Activated T-helper 1 cell treated with anti-CD3 and anti-CD28 coated beads, Interleukin-12 subunit alpha, Interleukin-12 subunit beta, Interleukin-2, Interleukin-4 antibody, amounts not matched to agents 30 ng/mL and 10 ng/mL and 1 ng/mL, durations not matched to agents 14 hours and 24 hours and 36 hours (primary cell): ENCODE measurements around the gene ZC3H12A. TPM values are rescaled to one million over a fixed set of nuclear protein-coding genes. Genes with fewer than 3 reads are reported as not detected.

Source experiments
- DNase-seq: peaks from one replicate; pipeline ENCODE4 v3.0.0; 2021; ENCODE audit warnings: low spot score
- H3K27ac Mint-ChIP-seq: one replicate; pipeline ENCODE4 v1.8.0; 2021; ENCODE audit warnings: mild to moderate bottlenecking, mixed read lengths
- H3K27me3 Mint-ChIP-seq: one replicate; pipeline ENCODE4 v1.8.0; 2022; ENCODE audit warnings: mild to moderate bottlenecking, moderate library complexity, mixed read lengths; ENCODE audit not compliant: insufficient read depth
- H3K36me3 Mint-ChIP-seq: one replicate; pipeline ENCODE4 v1.8.0; 2021; ENCODE audit warnings: low read depth, mixed read lengths
- H3K4me1 Mint-ChIP-seq: one replicate; pipeline ENCODE4 v1.8.0; 2021; ENCODE audit warnings: low read depth, mixed read lengths
- H3K4me3 Mint-ChIP-seq: one replicate; pipeline ENCODE4 v1.8.0; 2021; ENCODE audit warnings: mild to moderate bottlenecking, moderate library complexity, mixed read lengths
- H3K9me3 Mint-ChIP-seq: one replicate; pipeline ENCODE4 v1.8.0; 2021; ENCODE audit warnings: mixed read lengths
- intact Hi-C: fragments of 100-400 bp; cut with micrococcal nuclease; formaldehyde crosslinking; loops from one replicate; pipeline ENCODE4 v1.15.1; 2024
- total RNA-seq: library from RNA; stranded (reverse); gene quantifications from 2 replicates; pipeline ENCODE4 v1.2.3, GENCODE V29; 2022

Gene ZC3H12A
- total RNA-seq, 1 donor from 2014 or later = 44.0 TPM

GRCh38 chr1:37441490-37441889, 32.9 kb upstream of the ZC3H12A start:
- H3K4me1 Mint-ChIP-seq = no peaks in the 10 kb centered on the region
- DNase-seq = no peak
- peaks cover 27% of the 10 kb centered on the region for H3K27me3 Mint-ChIP-seq
- no peak overlapping the region for H3K4me3 Mint-ChIP-seq
- no peaks in the 10 kb centered on the region for H3K36me3 Mint-ChIP-seq
- no peak overlapping the region for H3K27ac Mint-ChIP-seq
- intact Hi-C loops = no loop called here
- H3K9me3 Mint-ChIP-seq = no peaks in the 10 kb centered on the region

- Mint-ChIP-seq H3K4me1 (no peaks in the 10 kb centered on the region), H3K36me3 (no peaks in the 10 kb centered on the region), H3K27ac (no peak overlapping the region), H3K27me3 (peaks cover 28% of the 10 kb centered on the region), H3K4me3 (no peak overlapping the region), H3K9me3 (no peaks in the 10 kb centered on the region)
- DNase-seq = no peak
- intact Hi-C loops = no loop called here
Observed at GRCh38 chr1:37442139-37442538, 32.2 kb upstream of the ZC3H12A start.

- Mint-ChIP-seq H3K27ac (no peak overlapping the region), H3K4me3 (no peak overlapping the region), H3K4me1 (no peaks in the 10 kb centered on the region), H3K36me3 (no peaks in the 10 kb centered on the region), H3K27me3 (peaks cover 28% of the 10 kb centered on the region), H3K9me3 (no peaks in the 10 kb centered on the region)
- intact Hi-C loops = no loop called here
- DNase-seq = no peak
Observed at GRCh38 chr1:37442644-37443043, 31.7 kb upstream of the ZC3H12A start.

- intact Hi-C loops = no loop called here
- H3K27ac Mint-ChIP-seq = no peak overlapping the region
- H3K27me3 Mint-ChIP-seq = peaks cover 25% of the 10 kb centered on the region
- DNase-seq = no peak
- no peak overlapping the region for H3K4me3 Mint-ChIP-seq
- no peaks in the 10 kb centered on the region for H3K9me3 Mint-ChIP-seq
- no peaks in the 10 kb centered on the region for H3K36me3 Mint-ChIP-seq
- no peaks in the 10 kb centered on the region for H3K4me1 Mint-ChIP-seq
Observed at GRCh38 chr1:37446874-37447273, 27.5 kb upstream of the ZC3H12A start.

DNA sequence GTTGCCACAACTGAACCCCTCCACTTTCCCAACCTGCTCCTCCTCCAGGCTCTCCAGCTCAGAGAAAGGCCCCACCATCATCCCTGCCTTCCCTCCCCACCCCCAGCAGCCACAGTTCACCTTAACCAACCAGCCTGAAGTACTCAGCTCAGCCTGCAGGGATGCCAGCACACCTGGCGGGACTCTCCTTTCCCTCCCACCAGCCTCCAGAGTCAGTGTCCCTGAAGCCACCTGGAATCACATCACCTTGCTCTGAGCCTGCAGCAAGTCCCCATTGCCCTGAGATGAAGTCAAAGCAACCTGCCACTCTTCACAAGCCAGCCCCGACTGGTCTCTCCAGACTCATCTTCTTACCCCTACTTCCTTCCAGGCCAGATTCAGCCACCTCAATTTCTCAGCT, 26.2 kb upstream of the ZC3H12A start:
- intact Hi-C loops = no loop called here
- H3K27ac Mint-ChIP-seq = no peak overlapping the region
- H3K4me3 Mint-ChIP-seq = no peak overlapping the region
- no peaks in the 10 kb centered on the region for H3K9me3 Mint-ChIP-seq
- DNase-seq = no peak
- H3K27me3 Mint-ChIP-seq = peaks cover 16% of the 10 kb centered on the region
- no peaks in the 10 kb centered on the region for H3K36me3 Mint-ChIP-seq
- H3K4me1 Mint-ChIP-seq = no peaks in the 10 kb centered on the region

- Mint-ChIP-seq H3K36me3 (no peaks in the 10 kb centered on the region), H3K4me1 (no peaks in the 10 kb centered on the region), H3K27me3 (peaks cover 12% of the 10 kb centered on the region), H3K27ac (no peak overlapping the region), H3K9me3 (no peaks in the 10 kb centered on the region), H3K4me3 (no peak overlapping the region)
- intact Hi-C loops = no loop called here
- DNase-seq = no peak
Observed at GRCh38 chr1:37448691-37449417, 25.5 kb upstream of the ZC3H12A start.

- peaks cover 5% of the 10 kb centered on the region for H3K4me1 Mint-ChIP-seq
- peaks cover 9% of the 10 kb centered on the region for H3K27me3 Mint-ChIP-seq
- no peaks in the 10 kb centered on the region for H3K36me3 Mint-ChIP-seq
- no peak for DNase-seq
- H3K27ac Mint-ChIP-seq = no peak overlapping the region
- intact Hi-C loops = loop anchor here (10.0 kb wide), 1 partner anchor 1385 kb away; no protein-coding TSS in a partner anchor
- no peak overlapping the region for H3K4me3 Mint-ChIP-seq
- H3K9me3 Mint-ChIP-seq = no peaks in the 10 kb centered on the region
Observed at GRCh38 chr1:37449936-37450335, 24.4 kb upstream of the ZC3H12A start.

- Mint-ChIP-seq H3K9me3 (no peaks in the 10 kb centered on the region), H3K36me3 (no peaks in the 10 kb centered on the region), H3K27me3 (no peaks in the 10 kb centered on the region), H3K4me3 (no peak overlapping the region), H3K27ac (no peak overlapping the region), H3K4me1 (peaks cover 7% of the 10 kb centered on the region)
- intact Hi-C loops = loop anchor here (10.0 kb wide), 1 partner anchor 1382 kb away; no protein-coding TSS in a partner anchor
- no peak for DNase-seq
Observed at GRCh38 chr1:37452416-37452815, 22.0 kb upstream of the ZC3H12A start.

- no peak overlapping the region for H3K27ac Mint-ChIP-seq
- no peak for DNase-seq
- no peaks in the 10 kb centered on the region for H3K27me3 Mint-ChIP-seq
- no peaks in the 10 kb centered on the region for H3K9me3 Mint-ChIP-seq
- H3K36me3 Mint-ChIP-seq = no peaks in the 10 kb centered on the region
- intact Hi-C loops = loop anchor here (1.0 to 10.0 kb wide), 2 partner anchors 229 to 1381 kb away; no protein-coding TSS in a partner anchor
- H3K4me1 Mint-ChIP-seq = peaks cover 7% of the 10 kb centered on the region
- no peak overlapping the region for H3K4me3 Mint-ChIP-seq
Observed at GRCh38 chr1:37453647-37454046, 20.7 kb upstream of the ZC3H12A start.

DNA sequence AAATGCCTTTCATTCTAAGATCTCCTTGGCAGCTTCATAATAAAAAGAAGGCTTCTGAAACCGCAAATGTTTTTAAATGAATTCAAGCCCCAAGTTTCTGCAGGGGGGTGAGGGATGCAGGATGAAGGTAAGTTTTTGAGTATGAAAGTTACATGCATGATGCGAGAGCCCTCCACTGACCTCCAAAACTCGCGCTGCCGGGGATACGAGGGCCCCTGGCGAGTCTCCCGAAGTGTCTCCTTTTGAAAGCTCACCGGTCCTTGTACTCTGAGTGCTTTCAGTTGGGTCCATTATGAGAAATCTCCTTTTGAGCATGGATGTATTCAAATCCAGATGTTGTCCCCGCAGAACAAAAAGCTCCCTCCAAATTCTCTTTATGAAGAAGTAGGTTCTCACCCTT, 18.9 kb upstream of the ZC3H12A start:
- H3K27me3 Mint-ChIP-seq = no peaks in the 10 kb centered on the region
- peaks cover 7% of the 10 kb centered on the region for H3K4me1 Mint-ChIP-seq
- no peaks in the 10 kb centered on the region for H3K36me3 Mint-ChIP-seq
- DNase-seq = no peak
- intact Hi-C loops = loop anchor here (1.0 to 10.0 kb wide), 4 partner anchors 18 to 1379 kb away; partner anchors contain the start of gene MEAF6
- no peak overlapping the region for H3K4me3 Mint-ChIP-seq
- no peak overlapping the region for H3K27ac Mint-ChIP-seq
- no peaks in the 10 kb centered on the region for H3K9me3 Mint-ChIP-seq

GRCh38 chr1:37456614-37457013, 17.8 kb upstream of the ZC3H12A start:
- H3K9me3 Mint-ChIP-seq = no peaks in the 10 kb centered on the region
- no peak overlapping the region for H3K4me3 Mint-ChIP-seq
- intact Hi-C loops = loop anchor here (10.0 kb wide), 1 partner anchor 1378 kb away; no protein-coding TSS in a partner anchor
- no peaks in the 10 kb centered on the region for H3K36me3 Mint-ChIP-seq
- H3K27ac Mint-ChIP-seq = no peak overlapping the region
- H3K27me3 Mint-ChIP-seq = no peaks in the 10 kb centered on the region
- DNase-seq = no peak
- peaks cover 7% of the 10 kb centered on the region for H3K4me1 Mint-ChIP-seq

DNA sequence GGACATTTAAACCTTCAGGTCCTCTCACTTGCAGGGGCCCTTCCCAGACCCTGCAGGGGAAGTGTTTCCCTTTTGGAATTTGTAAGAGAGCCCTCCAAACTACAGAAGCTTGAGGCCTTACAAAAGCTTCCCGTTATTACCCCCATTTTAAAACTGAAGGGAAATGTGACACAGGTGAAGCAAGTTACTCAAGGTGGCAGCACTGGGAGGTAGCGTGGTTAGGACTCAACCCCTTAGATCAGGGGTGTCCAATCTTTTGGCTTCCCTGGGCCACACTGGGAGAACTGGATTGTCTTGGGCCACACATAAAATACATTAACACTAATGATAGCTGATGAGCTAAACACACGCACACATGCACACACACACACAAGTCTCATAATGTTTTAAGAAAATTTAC, 15.8 kb upstream of the ZC3H12A start:
- no peaks in the 10 kb centered on the region for H3K27me3 Mint-ChIP-seq
- H3K4me1 Mint-ChIP-seq = peaks cover 7% of the 10 kb centered on the region
- intact Hi-C loops = loop anchor here (10.0 kb wide), 1 partner anchor 1376 kb away; no protein-coding TSS in a partner anchor
- no peaks in the 10 kb centered on the region for H3K36me3 Mint-ChIP-seq
- DNase-seq = no peak
- H3K4me3 Mint-ChIP-seq = no peak overlapping the region
- H3K27ac Mint-ChIP-seq = no peak overlapping the region
- H3K9me3 Mint-ChIP-seq = no peaks in the 10 kb centered on the region

DNA sequence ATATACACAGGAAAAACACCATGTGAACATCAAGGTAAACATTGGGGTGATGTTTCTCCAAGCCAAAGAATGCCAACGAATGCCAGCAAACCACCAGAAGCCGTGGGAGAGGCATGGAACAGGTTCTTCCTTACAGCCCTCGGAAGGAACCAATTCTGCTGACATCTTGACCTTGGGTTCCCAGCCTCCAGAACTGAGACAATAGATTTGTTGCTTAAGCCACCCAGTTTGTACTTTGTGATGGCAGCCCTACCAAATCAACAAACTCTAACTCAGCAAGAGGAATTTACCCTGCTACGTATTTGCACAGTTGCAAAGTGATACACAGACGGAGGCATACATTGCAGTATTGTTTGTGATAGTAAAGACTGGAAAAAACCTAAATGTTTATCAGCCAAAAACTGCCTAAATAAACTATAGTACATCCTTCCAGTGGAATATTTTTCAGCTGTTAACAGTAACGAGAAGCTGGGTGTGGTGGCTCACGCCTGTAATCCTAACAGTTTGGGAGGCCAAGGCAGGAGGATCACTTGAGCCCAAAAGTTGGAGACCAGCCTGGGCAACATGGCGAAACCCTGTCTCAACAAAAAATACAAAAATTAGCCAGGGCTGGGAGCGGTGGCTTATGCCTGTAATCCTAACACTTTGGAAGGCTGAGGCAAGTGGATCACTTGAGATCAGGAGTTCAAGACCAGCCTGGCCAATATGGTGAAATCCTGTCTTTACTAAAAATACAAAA, 12.5 kb upstream of the ZC3H12A start:
- H3K27me3 Mint-ChIP-seq = no peaks in the 10 kb centered on the region
- H3K27ac Mint-ChIP-seq = no peak overlapping the region
- no peaks in the 10 kb centered on the region for H3K4me1 Mint-ChIP-seq
- H3K36me3 Mint-ChIP-seq = no peaks in the 10 kb centered on the region
- no peak for DNase-seq
- intact Hi-C loops = no loop called here
- no peak overlapping the region for H3K4me3 Mint-ChIP-seq
- H3K9me3 Mint-ChIP-seq = no peaks in the 10 kb centered on the region
